NOMO-1 treated with DMSO at 0.1 percent for 48 hours (cell line): ENCODE measurements around the gene TMEM98.
"Not testable (repeated sequence)": the region's sequence is repeated elsewhere in the genome, so short reads cannot be mapped to it uniquely, and the experiment has no call there.

ENCODE experiments used
- DNase-seq: peaks from one replicate; lab custom pipeline; 2025; ENCODE audit not compliant: unreplicated experiment; lab: John Stamatoyannopoulos, UW

TMEM98 gene

DNA sequence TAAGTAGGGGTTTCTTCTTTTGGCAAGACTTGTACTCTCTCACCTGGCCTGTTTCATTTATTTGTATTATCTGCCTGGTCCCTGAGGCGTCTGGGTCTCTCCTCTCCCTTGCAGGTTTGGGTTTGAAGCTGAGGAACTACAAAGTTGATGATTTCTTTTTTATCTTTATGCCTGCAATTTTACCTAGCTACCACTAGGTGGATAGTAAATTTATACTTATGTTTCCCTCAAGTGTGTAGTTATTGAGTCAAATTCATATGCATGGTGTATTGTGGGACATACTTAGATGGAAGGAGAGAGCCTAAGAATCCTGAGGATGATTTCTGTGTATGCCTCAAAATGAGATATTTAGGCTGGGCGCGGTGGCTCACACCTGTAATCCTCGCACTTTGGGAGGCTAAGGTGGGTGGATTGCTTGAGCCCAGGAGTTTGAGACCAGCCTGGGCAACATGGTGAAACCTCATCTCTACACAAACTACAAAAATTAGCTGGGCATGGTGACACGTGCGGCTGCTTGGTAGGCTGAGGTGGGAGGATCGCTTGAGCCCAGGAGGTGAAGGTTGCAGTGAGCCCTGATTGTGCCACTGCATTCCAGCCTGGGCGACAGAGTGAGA is 13.6 kb downstream of the TMEM98 start:
- DNase-seq, result no peak

DNA sequence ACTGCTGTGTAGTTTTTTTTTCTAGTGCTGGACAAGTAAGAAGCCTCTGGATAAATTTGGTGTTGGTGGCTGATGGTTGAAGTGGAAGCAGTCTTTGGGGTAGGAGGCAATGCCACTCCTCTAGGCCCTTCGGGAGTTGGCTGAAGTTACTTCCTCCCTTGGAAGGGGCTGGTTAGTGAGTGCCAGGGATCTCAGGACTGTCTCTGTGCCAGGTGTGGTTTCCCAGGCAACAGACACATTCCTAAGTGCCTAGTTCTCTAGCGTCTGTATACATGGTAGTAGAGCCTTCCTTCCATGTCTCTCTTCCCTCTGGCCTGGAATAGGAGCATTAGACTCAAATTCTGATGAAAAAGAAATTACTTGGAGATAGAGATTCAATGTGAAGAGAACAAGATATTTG is 15.3 kb downstream of the TMEM98 start:
- DNase-seq, result no peak

DNA sequence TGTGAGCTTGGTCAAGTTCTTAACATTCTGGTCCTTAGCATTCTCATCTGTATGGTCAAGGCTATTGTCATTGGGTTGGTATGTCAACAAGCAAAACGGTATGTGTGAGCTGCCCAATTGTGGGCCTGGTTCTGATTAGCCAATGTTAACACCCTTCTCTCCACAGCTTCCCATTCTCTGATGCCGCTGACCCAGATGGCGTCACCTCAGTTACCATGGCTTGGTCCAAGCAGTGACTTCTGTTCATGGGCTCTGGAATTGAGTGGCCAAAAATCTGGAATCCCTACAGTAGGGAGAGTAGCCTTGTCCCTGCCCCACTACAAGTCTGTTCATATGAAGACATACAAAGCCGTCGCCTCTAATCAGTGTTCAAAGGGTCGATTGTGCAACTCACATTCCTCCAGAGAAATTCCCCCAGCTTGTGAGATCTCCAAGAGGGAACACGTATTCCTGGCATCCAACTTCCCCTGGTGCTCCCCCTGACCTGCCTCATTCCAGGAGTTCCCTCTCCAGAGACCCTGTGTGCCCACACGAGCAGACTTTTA is 15.8 kb downstream of the TMEM98 start:
- DNase-seq, result no peak

GRCh38 chr17:32944248-32945020 is 16.5 kb downstream of the TMEM98 start:
- DNase-seq, result no peak

DNA sequence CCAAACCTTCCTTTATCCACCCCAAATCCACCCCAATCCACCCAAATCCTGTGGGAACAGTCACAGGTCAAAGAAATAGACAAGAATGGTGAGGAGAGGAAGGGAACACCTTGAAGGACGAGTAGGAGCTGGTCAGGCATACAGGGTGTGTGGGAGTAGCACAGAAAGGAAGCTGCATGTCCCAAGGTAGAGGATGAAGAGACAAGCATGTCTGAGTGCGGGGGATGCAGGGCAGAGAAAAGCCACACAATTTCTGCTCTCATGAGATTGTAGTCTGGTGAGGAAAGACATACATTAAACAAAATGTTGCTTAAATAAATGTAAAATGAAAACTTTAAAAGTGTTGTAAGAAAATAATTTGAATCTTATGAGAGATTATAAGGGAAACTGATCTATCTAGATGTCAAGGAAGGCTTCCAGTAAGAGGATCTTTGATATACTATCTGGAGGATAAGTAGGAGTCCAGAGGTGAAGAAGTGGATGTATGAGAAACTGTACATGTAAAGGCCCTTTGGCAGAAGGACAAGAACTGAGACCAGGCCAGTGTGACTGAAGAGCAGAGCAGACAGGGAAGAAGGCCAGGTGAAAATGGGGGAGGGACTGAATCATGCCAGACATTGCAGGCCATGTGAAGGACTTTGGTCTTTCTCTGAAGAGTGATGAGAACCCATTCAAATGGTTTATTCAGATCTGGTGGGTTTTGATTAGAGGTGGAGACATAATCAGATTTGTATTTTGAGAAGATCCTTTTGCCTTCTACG is 18.6 kb downstream of the TMEM98 start:
- DNase-seq, result no peak

DNA sequence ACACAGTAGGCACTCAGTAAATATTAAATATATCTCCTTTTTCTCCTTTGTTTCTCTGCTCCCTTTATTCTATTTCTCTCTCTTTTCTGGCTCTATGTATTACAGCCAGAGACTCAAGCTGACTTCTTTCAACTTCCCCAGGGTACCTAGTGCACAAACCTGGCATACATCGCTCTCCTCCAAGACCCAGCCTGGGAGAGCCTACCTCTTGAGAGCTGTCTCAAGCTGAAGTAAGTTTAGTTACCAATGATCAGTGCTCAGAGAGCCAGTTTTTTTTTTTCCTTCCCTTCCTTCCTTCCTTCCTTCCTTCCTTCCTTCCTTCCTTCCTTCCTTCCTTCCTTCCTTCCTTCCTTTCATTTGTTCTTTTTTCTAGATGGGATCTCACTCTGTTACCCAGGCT is 19.8 kb downstream of the TMEM98 start:
- no peak for DNase-seq

GRCh38 chr17:32949181-32949580 is 21.2 kb downstream of the TMEM98 start:
- no peak for DNase-seq

- not testable (repeated sequence) for DNase-seq
Measured at GRCh38 chr17:32952491-32952890, 24.5 kb downstream of the TMEM98 start.

DNA sequence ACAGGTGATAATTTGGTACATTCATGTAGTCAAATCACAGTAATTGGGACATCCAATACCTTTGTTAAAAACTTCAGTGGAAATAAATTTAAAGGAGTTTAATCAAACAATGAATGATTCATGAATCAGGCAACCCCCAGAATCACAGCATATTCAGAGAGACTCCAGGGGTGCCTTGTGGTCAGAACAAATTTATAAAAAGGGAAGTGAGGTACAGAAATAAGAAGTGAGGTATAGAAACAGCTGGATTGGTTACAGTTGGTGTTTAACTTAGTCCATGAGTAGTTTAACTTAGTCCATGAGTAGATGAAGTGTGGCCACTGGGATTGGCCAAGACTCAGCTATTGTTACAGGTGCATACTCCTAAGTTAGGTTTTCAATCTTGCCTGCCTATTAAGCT is 25.1 kb downstream of the TMEM98 start:
- no peak for DNase-seq

- no peak for DNase-seq
Measured at GRCh38 chr17:32953857-32954256, 25.9 kb downstream of the TMEM98 start.

DNA sequence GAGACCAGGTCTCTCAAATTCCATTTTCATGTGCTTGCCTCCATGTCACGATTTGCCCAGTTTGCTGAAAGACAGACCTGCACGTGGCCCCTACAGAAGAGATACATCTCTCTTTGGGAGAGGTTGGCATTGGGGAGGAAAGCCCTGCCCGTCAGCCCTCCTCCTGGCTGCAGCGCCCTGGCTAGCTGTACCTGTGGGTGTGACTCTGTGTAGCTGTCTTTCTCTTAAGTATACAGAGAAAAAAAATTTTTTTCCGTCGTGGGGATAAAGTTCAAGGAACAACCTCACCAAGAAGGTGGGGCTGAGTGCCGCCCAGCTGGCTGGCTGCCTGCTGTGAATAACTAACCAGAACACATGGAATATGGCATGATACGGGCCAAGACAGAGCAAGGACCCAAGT is 26.5 kb downstream of the TMEM98 start:
- DNase-seq, result no peak

GRCh38 chr17:32955155-32955554 is 27.2 kb downstream of the TMEM98 start:
- DNase-seq, result no peak

DNA sequence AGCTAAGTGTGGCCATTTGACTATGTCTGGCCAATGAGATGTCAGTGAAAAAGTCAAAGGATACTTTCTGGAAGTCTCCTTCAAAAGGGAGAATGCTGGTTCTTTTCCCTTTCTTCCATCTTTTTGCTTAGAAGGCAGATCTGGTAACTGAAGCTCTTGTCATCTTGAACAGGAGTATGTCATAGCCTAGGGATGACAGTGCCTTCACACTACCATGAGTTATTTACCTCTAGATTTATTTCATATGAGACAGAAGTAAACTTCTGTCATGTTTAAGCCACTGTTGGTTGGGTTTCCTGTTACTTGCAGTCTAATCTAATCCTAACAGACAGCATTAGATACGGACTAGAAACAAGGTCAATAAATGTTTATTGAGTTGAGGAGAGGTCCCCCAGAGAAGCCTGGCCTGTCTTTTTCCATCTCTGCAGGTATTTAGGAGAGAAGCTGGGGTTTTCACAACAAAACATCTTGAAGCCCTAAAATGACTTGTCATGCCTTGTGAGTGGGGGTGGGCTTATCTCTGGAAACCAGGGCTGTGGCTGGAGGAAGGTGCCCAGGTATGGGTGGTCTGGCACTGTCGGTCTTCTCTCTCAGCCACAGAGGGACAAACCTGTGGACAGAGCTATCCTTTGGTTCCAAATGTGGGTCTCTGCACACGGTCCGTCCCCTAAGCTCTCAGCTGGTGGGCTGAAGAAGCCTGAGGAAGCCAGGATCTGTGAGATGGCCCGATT is 28.5 kb downstream of the TMEM98 start:
- no peak for DNase-seq

GRCh38 chr17:32958418-32958817 is 30.5 kb downstream of the TMEM98 start:
- no peak for DNase-seq

GRCh38 chr17:32960815-32961214 is 32.9 kb downstream of the TMEM98 start:
- peak; percentile 11 for DNase-seq

DNA sequence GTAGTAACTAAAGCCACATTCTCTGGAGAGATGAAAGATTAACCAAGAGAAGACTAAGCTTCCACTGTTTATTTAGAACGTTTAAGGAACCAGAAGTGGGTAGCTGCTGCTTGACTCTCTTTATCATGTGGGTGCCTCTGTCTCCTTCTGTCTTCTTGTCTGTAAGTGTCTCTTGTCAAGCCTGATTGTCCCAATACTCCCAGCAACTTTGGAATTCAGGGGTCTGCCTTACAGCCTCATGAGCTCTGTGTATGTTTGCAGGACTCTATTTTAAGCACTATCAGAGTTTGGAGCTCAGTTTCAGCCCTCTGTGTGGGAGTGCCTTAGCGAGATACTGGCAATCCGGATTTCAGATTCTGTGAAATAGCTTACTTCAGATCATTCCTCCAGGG is 34.4 kb downstream of the TMEM98 start:
- DNase-seq, result no peak

DNA sequence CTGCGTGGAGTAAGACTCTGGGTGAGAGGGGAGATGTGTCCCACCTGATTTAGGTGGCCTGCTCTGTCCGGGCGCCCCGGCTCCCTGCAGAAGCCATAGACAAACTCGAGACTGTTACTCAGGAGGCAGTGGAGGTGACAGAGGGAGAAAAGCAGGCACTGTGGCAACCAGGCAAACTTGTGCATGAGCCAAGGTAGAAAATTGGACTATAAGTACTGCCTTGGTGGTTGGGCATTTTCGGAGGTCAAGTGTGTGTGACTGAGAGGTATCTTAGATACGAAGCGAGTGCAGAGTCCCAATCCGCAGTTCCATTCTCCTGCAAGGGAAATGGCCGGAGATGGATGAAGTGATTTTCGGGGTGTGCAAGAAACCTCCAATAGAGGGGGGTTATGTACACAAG is 36.6 kb downstream of the TMEM98 start:
- no peak for DNase-seq

DNA sequence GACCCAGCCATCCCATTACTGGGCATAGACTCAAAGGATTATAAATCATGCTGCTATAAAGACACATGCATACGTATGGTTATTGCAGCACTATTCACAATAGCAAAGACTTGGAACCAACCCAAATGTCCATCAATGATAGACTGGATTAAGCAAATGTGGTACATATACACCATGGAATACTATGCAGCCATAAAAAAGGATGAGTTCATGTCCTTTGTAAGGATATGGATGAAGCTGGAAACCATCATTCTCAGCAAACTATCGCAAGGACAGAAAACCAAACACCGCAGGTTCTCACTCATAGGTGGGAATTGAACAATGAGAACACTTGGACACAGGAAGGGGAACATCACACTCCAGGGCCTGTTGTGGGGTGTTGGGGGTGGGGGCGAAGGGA is 41.3 kb downstream of the TMEM98 start:
- DNase-seq, result not testable (repeated sequence)

DNA sequence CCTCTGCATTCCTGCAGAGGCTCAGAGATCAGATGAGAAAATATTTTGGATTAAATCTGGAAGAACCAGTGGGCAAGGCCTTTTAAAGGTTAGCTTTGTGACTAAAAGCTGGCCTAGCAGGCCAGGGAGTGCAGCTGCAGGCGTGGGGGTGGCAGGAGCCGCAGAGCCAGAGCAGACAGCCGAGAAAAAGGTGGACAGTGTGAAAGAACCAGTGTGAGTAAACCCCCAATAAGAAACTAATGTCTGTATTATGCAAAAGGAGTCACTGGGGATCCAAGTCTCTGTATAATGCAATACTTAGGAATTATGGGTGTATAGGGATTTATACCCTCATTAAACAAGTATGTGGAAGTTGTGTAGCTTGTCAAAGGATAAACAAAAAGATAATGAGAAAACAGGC is 42.3 kb downstream of the TMEM98 start:
- no peak for DNase-seq

DNA sequence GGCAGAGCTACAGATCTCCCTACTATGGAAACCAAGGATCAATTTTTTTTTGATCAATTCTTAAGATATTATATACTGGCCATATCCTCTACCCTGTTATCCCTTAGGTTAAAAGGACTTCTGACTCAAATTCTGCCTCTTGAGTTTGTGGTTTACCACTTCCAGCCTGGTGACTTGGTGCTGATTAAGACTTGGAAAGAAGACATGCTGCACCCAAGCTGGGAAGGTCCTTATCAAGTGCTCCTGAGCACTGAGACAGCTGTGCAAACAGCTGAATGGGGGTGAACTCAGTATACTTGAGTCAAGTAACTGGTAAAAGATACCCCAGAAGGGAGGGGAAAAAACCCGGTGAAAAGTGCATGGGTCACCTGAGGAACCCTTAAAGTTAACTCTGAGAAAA is 43.2 kb downstream of the TMEM98 start:
- no peak for DNase-seq

GRCh38 chr17:32976131-32976530 is 48.2 kb downstream of the TMEM98 start:
- DNase-seq, result no peak
